Astrocyte (in vitro differentiated cells and primary cell): ENCODE results near the gene LVRN. TPM values are rescaled to one million over a fixed set of nuclear protein-coding genes. Genes with fewer than 3 reads are reported as not detected.

Source experiments
- DNase-seq: peaks from one replicate; pipeline ENCODE4 v3.0.0-alpha.2; 2010; ENCODE audit warnings: low read depth
- FAIRE-seq: peaks from 2 replicates; lab custom pipeline; 2011; peaks lifted over from hg19 to GRCh38; lab: Jason Lieb, UNC
- H2AFZ ChIP-seq: 2 replicates; pipeline ENCODE4 v1.6.0; 2012; ENCODE audit warnings: low read depth, low read length, inconsistent platforms
- H3K27ac ChIP-seq: 2 replicates; pipeline ENCODE4 v1.5.1; 2011; ENCODE audit warnings: low read depth, low read length, inconsistent platforms
- H3K27me3 ChIP-seq: 2 replicates; pipeline ENCODE4 v1.6.0; 2011; ENCODE audit warnings: low read length, inconsistent platforms; ENCODE audit not compliant: insufficient read depth
- H3K36me3 ChIP-seq: 2 replicates; pipeline ENCODE4 v1.5.1; 2011; ENCODE audit warnings: low read length, inconsistent platforms; ENCODE audit not compliant: insufficient read depth
- H3K4me1 ChIP-seq: 2 replicates; pipeline ENCODE4 v1.5.1; 2011; ENCODE audit warnings: low read length, inconsistent platforms; ENCODE audit not compliant: insufficient read depth
- H3K4me2 ChIP-seq: 2 replicates; pipeline ENCODE4 v1.6.0; 2012; ENCODE audit warnings: low read length, inconsistent platforms
- H3K4me3 ChIP-seq: 2 replicates; pipeline ENCODE4 v1.5.1; 2011; ENCODE audit warnings: low read depth, mild to moderate bottlenecking, low read length, inconsistent platforms; ENCODE audit not compliant: insufficient read depth
- H3K79me2 ChIP-seq: 2 replicates; pipeline ENCODE4 v1.6.0; 2012; ENCODE audit warnings: mild to moderate bottlenecking, low read length, inconsistent platforms; ENCODE audit not compliant: insufficient read depth
- H3K9ac ChIP-seq: 2 replicates; pipeline ENCODE4 v1.6.0; 2012; ENCODE audit warnings: mild to moderate bottlenecking, low read length, inconsistent platforms
- H3K9me3 ChIP-seq: 2 replicates; pipeline ENCODE4 v1.5.1; 2012; ENCODE audit warnings: low read depth, mild to moderate bottlenecking, low read length, inconsistent platforms; ENCODE audit not compliant: insufficient read depth
- H4K20me1 ChIP-seq: 2 replicates; pipeline ENCODE4 v1.6.0; 2012; ENCODE audit warnings: low read length, inconsistent platforms; ENCODE audit not compliant: insufficient read depth
- H3K27ac Mint-ChIP-seq: one replicate; pipeline ENCODE4 v1.8.0; 2021; ENCODE audit warnings: mild to moderate bottlenecking, mixed read lengths; ENCODE audit not compliant: unreplicated experiment
- H3K27me3 Mint-ChIP-seq: one replicate; pipeline ENCODE4 v1.8.0; 2021; ENCODE audit warnings: low read depth, mixed read lengths; ENCODE audit not compliant: unreplicated experiment
- H3K36me3 Mint-ChIP-seq: one replicate; pipeline ENCODE4 v1.8.0; 2021; ENCODE audit warnings: low read depth, mixed read lengths; ENCODE audit not compliant: unreplicated experiment
- H3K4me1 Mint-ChIP-seq: one replicate; pipeline ENCODE4 v1.8.0; 2021; ENCODE audit warnings: low read depth, mixed read lengths; ENCODE audit not compliant: unreplicated experiment
- H3K4me3 Mint-ChIP-seq: one replicate; pipeline ENCODE4 v1.8.0; 2021; ENCODE audit warnings: mild to moderate bottlenecking, moderate library complexity, mixed read lengths; ENCODE audit not compliant: unreplicated experiment
- H3K9me3 Mint-ChIP-seq: one replicate; pipeline ENCODE4 v1.8.0; 2021; ENCODE audit warnings: mild to moderate bottlenecking, mixed read lengths; ENCODE audit not compliant: unreplicated experiment
- EZH2 ChIP-seq: IDR thresholded peaks from 2 replicates; pipeline ENCODE4 v1.6.1; 2012; ENCODE audit warnings: mild to moderate bottlenecking, low read length, inconsistent platforms; ENCODE audit not compliant: insufficient read depth
- total RNA-seq: library from RNA; stranded (reverse); gene quantifications from 2 replicates; pipeline ENCODE4 v1.2.1, GENCODE V29; 2021
- TF ChIP-seq, protein P1 (sequence below): IDR thresholded peaks from 2 replicates; pipeline ENCODE4 v1.5.1; 2011; ENCODE audit warnings: low read depth, mild to moderate bottlenecking, inconsistent platforms, low read length, moderate library complexity; ENCODE audit not compliant: insufficient read depth

Gene LVRN
- total RNA-seq, 1 donor from 2014 or later, result 0.64 TPM

GRCh38 chr5:116046261-116046660 lies 84.0 kb downstream of the LVRN start:
- no peak overlapping the region for H3K4me3 Mint-ChIP-seq
- Histone ChIP-seq H3K4me1 (no peaks in the 10 kb centered on the region), H2AFZ (no peak overlapping the region), H3K79me2 (no peaks in the 10 kb centered on the region), H3K4me3 (no peak overlapping the region), H3K4me2 (no peak overlapping the region), H3K27ac (no peak overlapping the region), H3K9ac (no peak overlapping the region), H4K20me1 (no peaks in the 10 kb centered on the region), H3K36me3 (no peaks in the 10 kb centered on the region), H3K27me3 (no peaks in the 10 kb centered on the region), H3K9me3 (no peaks in the 10 kb centered on the region)
- DNase-seq (no peak), FAIRE-seq (no peak)
- no peak overlapping the region for H3K27ac Mint-ChIP-seq
- no peaks in the 10 kb centered on the region for H3K9me3 Mint-ChIP-seq
- peaks cover 13% of the 10 kb centered on the region for H3K4me1 Mint-ChIP-seq
- H3K27me3 Mint-ChIP-seq, result no peaks in the 10 kb centered on the region
- no peak for TF ChIP-seq EZH2
- TF ChIP-seq, protein P1, sequence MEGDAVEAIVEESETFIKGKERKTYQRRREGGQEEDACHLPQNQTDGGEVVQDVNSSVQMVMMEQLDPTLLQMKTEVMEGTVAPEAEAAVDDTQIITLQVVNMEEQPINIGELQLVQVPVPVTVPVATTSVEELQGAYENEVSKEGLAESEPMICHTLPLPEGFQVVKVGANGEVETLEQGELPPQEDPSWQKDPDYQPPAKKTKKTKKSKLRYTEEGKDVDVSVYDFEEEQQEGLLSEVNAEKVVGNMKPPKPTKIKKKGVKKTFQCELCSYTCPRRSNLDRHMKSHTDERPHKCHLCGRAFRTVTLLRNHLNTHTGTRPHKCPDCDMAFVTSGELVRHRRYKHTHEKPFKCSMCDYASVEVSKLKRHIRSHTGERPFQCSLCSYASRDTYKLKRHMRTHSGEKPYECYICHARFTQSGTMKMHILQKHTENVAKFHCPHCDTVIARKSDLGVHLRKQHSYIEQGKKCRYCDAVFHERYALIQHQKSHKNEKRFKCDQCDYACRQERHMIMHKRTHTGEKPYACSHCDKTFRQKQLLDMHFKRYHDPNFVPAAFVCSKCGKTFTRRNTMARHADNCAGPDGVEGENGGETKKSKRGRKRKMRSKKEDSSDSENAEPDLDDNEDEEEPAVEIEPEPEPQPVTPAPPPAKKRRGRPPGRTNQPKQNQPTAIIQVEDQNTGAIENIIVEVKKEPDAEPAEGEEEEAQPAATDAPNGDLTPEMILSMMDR, result no peak
- no peaks in the 10 kb centered on the region for H3K36me3 Mint-ChIP-seq

- FAIRE-seq, result no peak
Observed at GRCh38 chr5:116046823-116047222, 84.5 kb downstream of the LVRN start.

DNA sequence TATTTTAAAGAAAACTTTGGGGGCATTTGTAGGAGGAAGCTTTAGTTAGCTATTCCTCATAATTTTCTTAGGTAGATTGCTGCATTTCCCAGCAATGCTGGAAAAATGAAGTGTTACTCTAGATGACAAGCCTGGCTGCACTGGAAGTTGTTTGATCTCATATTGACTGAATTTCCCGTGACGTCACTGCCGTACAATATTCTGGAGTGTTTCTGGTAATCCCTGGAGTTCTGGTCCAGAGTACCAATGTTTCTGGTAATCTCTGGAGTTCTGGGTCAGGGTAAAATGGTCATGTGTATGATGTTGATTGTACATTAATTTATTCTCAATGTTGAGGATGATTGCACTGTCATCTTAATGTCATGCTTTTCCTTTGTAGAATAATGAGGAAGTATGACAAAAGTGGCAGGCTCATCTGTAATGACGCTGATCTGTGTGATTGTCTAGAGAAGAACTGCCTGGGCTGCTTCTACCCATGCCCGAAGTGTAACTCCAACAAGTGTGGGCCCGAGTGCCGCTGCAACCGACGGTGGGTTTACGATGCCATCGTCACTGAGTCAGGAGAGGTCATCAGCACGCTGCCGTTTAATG lies 96.2 kb downstream of the LVRN start:
- DNase-seq, result no peak
- Histone ChIP-seq H3K27me3 (peaks cover 12% of the 10 kb centered on the region), H3K27ac (no peak overlapping the region), H3K4me2 (no peak overlapping the region), H2AFZ (no peak overlapping the region), H4K20me1 (no peaks in the 10 kb centered on the region), H3K36me3 (no peaks in the 10 kb centered on the region), H3K79me2 (no peaks in the 10 kb centered on the region), H3K9me3 (no peaks in the 10 kb centered on the region), H3K4me1 (no peaks in the 10 kb centered on the region), H3K9ac (no peak overlapping the region), H3K4me3 (no peak overlapping the region)
- H3K27ac Mint-ChIP-seq, result no peak overlapping the region
- H3K27me3 Mint-ChIP-seq, result no peaks in the 10 kb centered on the region
- no peak for FAIRE-seq
- TF ChIP-seq, protein P1, result no peak
- TF ChIP-seq EZH2, result no peak
- H3K4me3 Mint-ChIP-seq, result no peak overlapping the region
- no peaks in the 10 kb centered on the region for H3K4me1 Mint-ChIP-seq
- H3K9me3 Mint-ChIP-seq, result no peaks in the 10 kb centered on the region
- H3K36me3 Mint-ChIP-seq, result no peaks in the 10 kb centered on the region

More at GRCh38 chr5:116046823-116047222, 84.5 kb downstream of the LVRN start:
- Histone ChIP-seq H3K4me1 (no peaks in the 10 kb centered on the region), H3K4me2 (no peak overlapping the region), H3K4me3 (no peak overlapping the region), H3K9ac (no peak overlapping the region), H3K27ac (no peak overlapping the region), H3K9me3 (no peaks in the 10 kb centered on the region), H3K36me3 (no peaks in the 10 kb centered on the region), H3K79me2 (no peaks in the 10 kb centered on the region), H2AFZ (no peak overlapping the region), H3K27me3 (no peaks in the 10 kb centered on the region), H4K20me1 (no peaks in the 10 kb centered on the region)
- Mint-ChIP-seq H3K27ac (no peak overlapping the region), H3K9me3 (no peaks in the 10 kb centered on the region), H3K4me1 (peaks cover 13% of the 10 kb centered on the region), H3K36me3 (no peaks in the 10 kb centered on the region), H3K27me3 (no peaks in the 10 kb centered on the region), H3K4me3 (no peak overlapping the region)
- no peak for DNase-seq
- TF ChIP-seq EZH2, result no peak
- TF ChIP-seq, protein P1, result no peak
